HepG2 (cell line): ENCODE measurements around the gene RSF1. TPM values are rescaled to one million over a fixed set of nuclear protein-coding genes. Genes with fewer than 3 reads are reported as not detected.

Experiments
- ATAC-seq: fragments of 200-7000 bp; cut with Tn5 transposase; 3 replicates; pipeline ENCODE4 v1.9.1; 2020; ENCODE audit warnings: mild to moderate bottlenecking, moderate library complexity
- BruUV-seq: library from RNA; stranded (reverse); fragments of 400-500 nt; replicated peaks from 2 replicates; lab custom pipeline; 2021; lab: Mats Ljungman, UMichigan
- CTCF ChIA-PET: fragments of 300-600 bp; formaldehyde crosslinking; extraction: SDS; loops from one replicate; lab custom pipeline; 2021; ENCODE audit warnings: low total read pairs, inconsistent platforms, low intra/inter-chr PET ratio; lab: Yijun Ruan, JAX
- POLR2A ChIA-PET: fragments of 350-600 bp; sonication (Branson Sonifier 250); formaldehyde crosslinking; loops from one replicate; lab custom pipeline; 2020; ENCODE audit warnings: antibody characterized with exemption, inconsistent platforms; lab: Yijun Ruan, JAX
- DNase-seq: peaks from one replicate; pipeline ENCODE4 v3.0.0-alpha.2; 2015; ENCODE audit warnings: low spot score
- FAIRE-seq: peaks from 3 replicates; lab custom pipeline; 2011; peaks lifted over from hg19 to GRCh38; lab: Jason Lieb, UNC
- H2AFZ ChIP-seq: one replicate; pipeline ENCODE4 v1.6.1; 2011; ENCODE audit warnings: low read length, inconsistent platforms
- H3K27ac ChIP-seq: fragments of 300-600 bp; 3 replicates; pipeline ENCODE4 v1.8.0; 2011; ENCODE audit warnings: mixed run types, mild to moderate bottlenecking, mixed read lengths, low read length, inconsistent platforms; ENCODE audit not compliant: insufficient read depth; ENCODE audit errors: extremely low read length
- H3K27me3 ChIP-seq, 2 experiments: fragments of 200-600 bp in 1 of 2; 2 replicates in 1 of 2; 3 replicates in 1 of 2; pipeline versions ENCODE4 v1.6.0 to v1.8.0; 2011; ENCODE audit warnings: low read length in 2 of 2, mild to moderate bottlenecking in 2 of 2, moderate library complexity in 2 of 2, inconsistent platforms in 1 of 2; ENCODE audit not compliant: insufficient read depth in 2 of 2, control insufficient read depth in 1 of 2
- H3K36me3 ChIP-seq, 2 experiments: fragments of 200-600 bp in 1 of 2; replicated peaks in 1 of 2; 2 replicates in 1 of 2; 3 replicates in 1 of 2; pipeline versions ENCODE4 v1.5.1 to v1.8.0; 2011; ENCODE audit warnings: low read length in 2 of 2, inconsistent platforms in 1 of 2; ENCODE audit not compliant: insufficient read depth in 2 of 2, control insufficient read depth in 1 of 2
- H3K4me1 ChIP-seq: 2 replicates; pipeline ENCODE4 v1.5.1; 2012; ENCODE audit warnings: low read length, inconsistent platforms; ENCODE audit not compliant: insufficient read depth
- H3K4me2 ChIP-seq: 2 replicates; pipeline ENCODE4 v1.6.0; 2011; ENCODE audit warnings: low read depth, low read length, inconsistent platforms
- H3K4me3 ChIP-seq, 3 experiments: fragments of 200-600 bp in 1 of 3; sonication (generic), shearing (Covaris generic) in 1 of 3; replicated peaks in 1 of 3; 2 replicates each; pipeline ENCODE4 v1.5.1; 2011 to 2016; ENCODE audit warnings: low read length in 3 of 3, inconsistent platforms in 2 of 3, low read depth in 2 of 3, mild to moderate bottlenecking in 2 of 3, control low read depth in 1 of 3, mixed read lengths in 1 of 3; ENCODE audit not compliant: insufficient read depth in 1 of 3
- H3K79me2 ChIP-seq: one replicate; pipeline ENCODE4 v1.6.1; 2011; ENCODE audit warnings: low read length, inconsistent platforms; ENCODE audit not compliant: insufficient read depth
- H3K9ac ChIP-seq: 2 replicates; pipeline ENCODE4 v1.6.0; 2011; ENCODE audit warnings: mild to moderate bottlenecking, low read depth, low read length, inconsistent platforms; ENCODE audit not compliant: insufficient read depth
- H3K9me3 ChIP-seq: 2 replicates; pipeline ENCODE4 v1.5.1; 2012; ENCODE audit warnings: mild to moderate bottlenecking, low read length
- H4K20me1 ChIP-seq: 2 replicates; pipeline ENCODE4 v1.6.0; 2011; ENCODE audit warnings: inconsistent platforms, mild to moderate bottlenecking, low read length, moderate library complexity; ENCODE audit not compliant: insufficient read depth
- ATF7-NPFF ChIP-seq: sonication (generic); formaldehyde crosslinking; IDR thresholded peaks from 2 replicates; pipeline ENCODE4 v1.8.1; 2023; ENCODE audit warnings: mild to moderate bottlenecking, low read depth, missing genetic modification reagents, moderate library complexity
- DDIT3 ChIP-seq: sonication (generic); formaldehyde crosslinking; IDR thresholded peaks from 2 replicates; pipeline ENCODE4 v1.4.0; 2020; ENCODE audit warnings: mild to moderate bottlenecking, missing genetic modification reagents
- HNRNPK ChIP-seq: fragments of 200-400 bp; formaldehyde crosslinking; IDR thresholded peaks from 2 replicates; pipeline ENCODE4 v1.6.1; 2018; ENCODE audit warnings: low read length, low read depth, moderate library complexity, mild to moderate bottlenecking; ENCODE audit not compliant: poor library complexity, severe bottlenecking
- MIER3 ChIP-seq: IDR thresholded peaks from 2 replicates; pipeline ENCODE4 v1.6.1; 2016; ENCODE audit warnings: missing compliant biosample characterization, borderline replicate concordance
- MIXL1 ChIP-seq: IDR thresholded peaks from 2 replicates; pipeline ENCODE4 v1.6.1; 2016
- NFKBIZ ChIP-seq: IDR thresholded peaks from 2 replicates; pipeline ENCODE4 v1.6.1; 2018; ENCODE audit warnings: missing genetic modification reagents, missing compliant biosample characterization
- PCBP1 ChIP-seq: fragments of 200-400 bp; formaldehyde crosslinking; IDR thresholded peaks from 2 replicates; pipeline ENCODE4 v1.6.1; 2017; ENCODE audit warnings: mild to moderate bottlenecking, low read depth, low read length, borderline replicate concordance
- PPARG ChIP-seq: conservative IDR thresholded peaks from 2 replicates; pipeline ENCODE4 v1.6.1; 2016; ENCODE audit warnings: missing biosample characterization, missing genetic modification reagents
- SIN3A ChIP-seq: IDR thresholded peaks from 2 replicates; pipeline ENCODE4 v1.6.1; 2011; ENCODE audit warnings: low read depth, mild to moderate bottlenecking, control low read depth, low read length, borderline replicate concordance
- TEAD2 ChIP-seq: sonication (generic); formaldehyde crosslinking; IDR thresholded peaks from 2 replicates; pipeline ENCODE4 v1.9.0; 2021; ENCODE audit warnings: missing genetic modification reagents
- ZMAT5 ChIP-seq: sonication (generic); formaldehyde crosslinking; IDR thresholded peaks from 2 replicates; pipeline ENCODE4 v1.5.0; 2020; ENCODE audit warnings: mild to moderate bottlenecking, low read depth, missing genetic modification reagents, borderline replicate concordance
- ZNF563 ChIP-seq: sonication (generic); formaldehyde crosslinking; IDR thresholded peaks from 2 replicates; pipeline ENCODE4 v1.8.0; 2022; ENCODE audit warnings: mild to moderate bottlenecking, moderate library complexity, missing genetic modification reagents
- ZUFSP ChIP-seq: sonication (generic); formaldehyde crosslinking; IDR thresholded peaks from 2 replicates; pipeline ENCODE4 v1.9.0; 2021; ENCODE audit warnings: missing genetic modification reagents, mild to moderate bottlenecking, borderline replicate concordance
- WGBS: methylation state at CpG from one replicate; pipeline ENCODE4 v1.1.6; 2017; ENCODE audit warnings: low lambda C conversion rate; 5-methylcytosine and 5-hydroxymethylcytosine counted together
- in situ Hi-C: cut with HindIII; loops from 2 replicates; pipeline ENCODE4 v1.10.0; 2017; ENCODE audit warnings: low pct_unique_long_range_greater_than_20kb; ENCODE audit not compliant: extremely low pct_ligation_motif_present
- intact Hi-C: fragments of 100-400 bp; cut with micrococcal nuclease; formaldehyde crosslinking; loops from one replicate; pipeline ENCODE4 v1.10.0; 2022; ENCODE audit not compliant: unreplicated experiment
- polyA plus RNA-seq, 8 experiments: library from polyadenylated mRNA; depleted of rRNA in 3 of 8; stranded (reverse) in 7 of 8; unstranded in 1 of 8; fragments of >200 nt; fragmentation: Illumina TruSeq in 4 of 8; extraction: Trizol in 4 of 8; gene quantifications; 2 replicates each; pipeline versions ENCODE4 v1.2.1 to v1.2.3, GENCODE V29; 2011 to 2016; ENCODE audit warnings: low read depth in 4 of 8, missing spikeins in 1 of 8, mixed read lengths in 1 of 8; ENCODE audit not compliant: insufficient read depth in 1 of 8
- total RNA-seq, 5 experiments: library from RNA; depleted of rRNA; stranded (reverse); fragments of >200 nt; fragmentation: Illumina TruSeq; extraction: Trizol; gene quantifications; 2 replicates each; pipeline ENCODE4 v1.2.3, GENCODE V29; 2016; ENCODE audit warnings: low read depth in 1 of 5

The RSF1 gene
- total and polyA plus RNA-seq, 2 of the 13 experiments (the other 11 are each of a cell fraction or from before 2014, with no cell fraction given), result 15.5 to 33.1 TPM

GRCh38 chr11:77778549-77778948 is 42.0 kb downstream of the RSF1 start:
- ChIA-PET CTCF (no interaction called here), POLR2A (no interaction called here)
- WGBS, result 78% methylated on average over 1 of the region's 1 CpG
- Histone ChIP-seq H3K4me2 (no peak overlapping the region), H3K4me3 (no peak overlapping the region), H2AFZ (no peak overlapping the region), H3K27me3 (no peaks in the 10 kb centered on the region), H3K36me3 (peaks cover 1 to 4% of the 10 kb centered on the region in 2 experiments; a peak in 1 of 5 replicates), H3K4me1 (peaks cover 12% of the 10 kb centered on the region), H3K9me3 (no peaks in the 10 kb centered on the region), H4K20me1 (peaks cover 26% of the 10 kb centered on the region)
- DNase-seq, result no peak
- no peak for FAIRE-seq
- ATAC-seq, result no peak
- no peak for TF ChIP-seq MIER3 (CRISPR knock-in tag)
- TF ChIP-seq MIXL1 (CRISPR knock-in tag), result no peak
- no peak for TF ChIP-seq ZMAT5 (CRISPR knock-in tag)
- TF ChIP-seq, all 625 proteins: peak for 0
- BruUV-seq, result no TSS peak
- Histone ChIP-seq H3K79me2 (peaks cover 47% of the 10 kb centered on the region), H3K27ac (no peak overlapping the region), H3K9ac (no peak overlapping the region)
- in situ Hi-C loops, result loop anchor here (5.0 kb wide), 1 partner anchor 224 kb away; no protein-coding TSS in a partner anchor
- intact Hi-C loops, result no loop called here

- 100% methylated on average over 1 of the region's 1 CpG for WGBS
- no peak overlapping the region for H2AFZ ChIP-seq
- intact Hi-C loops (no loop called here), in situ Hi-C loops (loop anchor here (5.0 kb wide), 1 partner anchor 224 kb away; no protein-coding TSS in a partner anchor)
- H4K20me1 ChIP-seq, result peaks cover 26% of the 10 kb centered on the region
- no peaks in the 10 kb centered on the region for H3K27me3 ChIP-seq
- H3K36me3 ChIP-seq, result peaks cover 1 to 4% of the 10 kb centered on the region in 2 experiments; a peak in 1 of 5 replicates
- H3K27ac ChIP-seq, result no peak overlapping the region
- no peak overlapping the region for H3K9ac ChIP-seq
- no peak for DNase-seq
- TF ChIP-seq ATF7-NPFF (CRISPR knock-in tag) (no peak), TEAD2 (CRISPR knock-in tag) (no peak), SIN3A (no peak), ZNF563 (CRISPR knock-in tag) (no peak), NFKBIZ (CRISPR knock-in tag) (no peak), ZUFSP (CRISPR knock-in tag) (no peak), HNRNPK (peak; percentile 99), PCBP1 (peak; percentile 86; the same call in 1 of the 2 replicates), DDIT3 (no peak), PPARG (CRISPR knock-in tag) (no peak)
- TF ChIP-seq, all 625 proteins: peak for 2
- Histone ChIP-seq H3K4me2 (no peak overlapping the region), H3K79me2 (peaks cover 44% of the 10 kb centered on the region), H3K4me3 (no peak overlapping the region), H3K9me3 (no peaks in the 10 kb centered on the region), H3K4me1 (peaks cover 12% of the 10 kb centered on the region)
- POLR2A ChIA-PET, result no interaction called here
- BruUV-seq, result no TSS peak
- ATAC-seq (no peak), FAIRE-seq (no peak)
- CTCF ChIA-PET, result no interaction called here
Observed at GRCh38 chr11:77778118-77778517, 42.4 kb downstream of the RSF1 start.
